Small intestine (tissue), 7 donors: ENCODE results near the gene WDR4. TPM values are rescaled to one million over a fixed set of nuclear protein-coding genes. Genes with fewer than 3 reads are reported as not detected.
"Not testable (repeated sequence)": the region's sequence is repeated elsewhere in the genome, so short reads cannot be mapped to it uniquely, and the experiment has no call there.

Source experiments
- DNase-seq, 2 donors: peaks; one replicate each; pipeline versions ENCODE4 v3.0.0 to v3.0.0-alpha.2; 2013
- FAIRE-seq: peaks from 2 replicates; lab custom pipeline; 2012; peaks lifted over from hg19 to GRCh38; lab: Jason Lieb, UNC
- H3K27ac ChIP-seq, 3 donors: one replicate each; pipeline ENCODE4 v1.5.1; 2013; ENCODE audit warnings: low read length in 2 of 3, mild to moderate bottlenecking in 2 of 3, control low read depth in 1 of 3, inconsistent platforms in 1 of 3, low read depth in 1 of 3, moderate library complexity in 1 of 3
- H3K27me3 ChIP-seq, 3 donors: one replicate each; pipeline ENCODE4 v1.6.1; 2013; ENCODE audit warnings: low read length in 3 of 3, inconsistent platforms in 1 of 3; ENCODE audit not compliant: control insufficient read depth in 3 of 3, insufficient read depth in 3 of 3
- H3K36me3 ChIP-seq, 3 donors: one replicate each; pipeline ENCODE4 v1.6.1; 2013; ENCODE audit warnings: low read length in 3 of 3, inconsistent platforms in 1 of 3, low read depth in 1 of 3, mild to moderate bottlenecking in 1 of 3, moderate library complexity in 1 of 3; ENCODE audit not compliant: control insufficient read depth in 3 of 3, insufficient read depth in 2 of 3
- H3K4me1 ChIP-seq, 3 donors: one replicate each; pipeline ENCODE4 v1.6.1; 2013; ENCODE audit warnings: low read length in 2 of 3, inconsistent platforms in 1 of 3, low read depth in 1 of 3, mild to moderate bottlenecking in 1 of 3, moderate library complexity in 1 of 3; ENCODE audit not compliant: control insufficient read depth in 3 of 3, insufficient read depth in 2 of 3
- H3K4me3 ChIP-seq, 3 donors: one replicate each; pipeline ENCODE4 v1.5.1; 2013; ENCODE audit warnings: low read length in 3 of 3, control low read depth in 1 of 3, inconsistent platforms in 1 of 3, low read depth in 1 of 3, mild to moderate bottlenecking in 1 of 3, moderate library complexity in 1 of 3
- H3K9me3 ChIP-seq, 2 donors: one replicate each; pipeline ENCODE4 v1.6.1; 2013; ENCODE audit warnings: low read depth in 1 of 2, low read length in 1 of 2; ENCODE audit not compliant: control insufficient read depth in 2 of 2, insufficient read depth in 1 of 2
- WGBS, 3 donors: extraction: QIAGEN DNeasy Blood & Tissue Kit; methylation state at CpG; one replicate each; pipeline ENCODE4 v1.1.7; 2013; 5-methylcytosine and 5-hydroxymethylcytosine counted together
- polyA plus RNA-seq, 4 donors: library from polyadenylated mRNA; stranded (reverse) in 3 of 4; unstranded in 1 of 4; fragments of 200-250 nt in 3 of 4; fragments of 120-200 nt in 1 of 4; gene quantifications; one replicate each; pipeline versions ENCODE4 v1.2.1 to v1.2.3, GENCODE V29; 2013
- donor health status: healthy with polysubstance abuse.
- donor health status: control.
- donor health status: control.
- donor health status: Bipolar disorder and iron deficiency.
- donor health status: healthy.

Gene WDR4
- polyA plus RNA-seq, 4 donors, result 3.5 to 20.7 (median 7.0) TPM

DNA sequence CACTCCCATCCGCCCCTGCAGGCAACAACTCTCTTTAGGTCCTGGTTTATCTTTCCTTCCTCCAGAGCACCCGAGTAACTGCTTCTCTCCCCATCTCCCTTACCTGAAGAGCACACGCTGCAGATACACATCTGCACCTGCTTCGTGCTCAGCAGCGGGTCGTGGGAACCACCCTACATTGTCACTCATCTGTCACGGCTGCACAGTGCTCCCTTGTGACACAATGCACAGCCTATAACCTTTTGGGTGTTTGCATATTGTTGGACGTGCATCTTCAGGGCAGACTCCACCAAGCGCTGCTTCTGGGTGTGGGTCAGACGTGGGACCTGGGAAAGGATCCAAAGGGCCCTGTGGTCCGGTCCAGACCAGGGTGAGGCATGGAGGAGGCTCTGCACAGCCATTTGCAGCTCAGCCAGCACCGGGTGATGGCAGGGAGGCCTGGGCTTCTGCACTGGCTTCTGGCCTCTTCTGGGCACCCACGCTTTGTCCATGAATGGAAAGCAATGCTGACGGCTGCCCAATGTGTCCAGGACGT lies 42.5 kb downstream of the WDR4 start:
- no peak for FAIRE-seq
- 21 to 60% (median 25%) methylated on average over 15 of the region's 15 CpGs for WGBS, 3 donors
- DNase-seq, result no peak
- Histone ChIP-seq H3K4me3 (no peak overlapping the region), H3K36me3 (peaks cover 0 to 34% (median 0%) of the 10 kb centered on the region in 3 donors), H3K27ac (no peak overlapping the region), H3K9me3 (no peaks in the 10 kb centered on the region), H3K4me1 (no peaks in the 10 kb centered on the region), H3K27me3 (no peaks in the 10 kb centered on the region)

DNA sequence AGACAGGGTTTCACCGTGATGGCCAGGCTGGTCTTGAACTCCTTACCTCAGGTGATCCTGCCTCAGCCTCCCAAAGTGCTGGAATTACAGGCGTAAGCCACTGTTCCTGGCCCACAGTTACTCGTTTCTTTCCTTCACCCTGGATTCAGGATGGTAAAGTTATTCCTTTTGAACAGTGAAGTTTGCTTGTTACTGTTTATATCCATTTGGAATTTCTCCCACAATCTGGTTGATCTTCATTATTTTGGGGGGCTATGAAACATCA lies 43.0 kb downstream of the WDR4 start:
- Histone ChIP-seq H3K27ac (no peak overlapping the region), H3K27me3 (no peaks in the 10 kb centered on the region), H3K36me3 (peaks cover 0 to 30% (median 0%) of the 10 kb centered on the region in 3 donors), H3K9me3 (no peaks in the 10 kb centered on the region), H3K4me3 (no peak overlapping the region), H3K4me1 (no peaks in the 10 kb centered on the region)
- 61 to 81% (median 72%) methylated on average over 3 of the region's 3 CpGs for WGBS, 3 donors
- DNase-seq, result no peak
- FAIRE-seq, result no peak

DNA sequence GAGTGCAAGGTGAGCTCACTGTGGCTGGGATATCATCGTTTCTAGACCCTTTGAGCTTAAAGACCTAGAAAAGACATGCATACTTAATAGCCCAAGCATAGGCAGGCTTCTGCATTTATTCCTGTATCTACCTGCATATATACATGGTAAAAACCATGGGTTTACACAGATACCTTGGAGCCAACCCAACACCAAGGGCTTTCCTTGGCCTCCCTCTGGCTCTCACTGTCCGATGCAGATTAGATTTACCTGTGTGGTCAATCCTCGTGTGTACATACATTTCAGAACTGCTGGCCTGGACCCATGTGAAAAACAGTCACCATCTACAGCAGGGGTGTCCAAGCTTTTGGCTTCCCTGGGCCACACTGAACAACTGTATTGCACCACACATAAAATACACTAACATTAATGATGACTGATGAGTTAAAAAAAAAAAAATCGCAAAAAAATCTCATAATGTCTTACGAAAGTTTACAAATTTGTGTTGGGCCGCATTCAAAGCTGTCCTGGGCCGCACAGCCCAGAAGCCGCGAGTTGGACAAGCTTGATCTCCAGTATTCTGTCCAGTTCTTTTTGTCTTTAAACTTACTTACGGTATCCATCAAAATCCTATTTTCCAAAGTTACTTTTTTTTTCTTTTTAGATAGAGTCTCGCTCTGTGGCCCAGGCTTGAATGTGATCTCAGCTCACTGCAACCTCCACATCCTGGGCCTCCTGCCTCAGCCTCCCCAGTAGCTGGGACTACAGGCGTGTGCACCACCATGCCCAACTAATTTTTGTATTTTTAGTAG lies 43.5 kb downstream of the WDR4 start:
- DNase-seq (no peak), FAIRE-seq (no peak)

DNA sequence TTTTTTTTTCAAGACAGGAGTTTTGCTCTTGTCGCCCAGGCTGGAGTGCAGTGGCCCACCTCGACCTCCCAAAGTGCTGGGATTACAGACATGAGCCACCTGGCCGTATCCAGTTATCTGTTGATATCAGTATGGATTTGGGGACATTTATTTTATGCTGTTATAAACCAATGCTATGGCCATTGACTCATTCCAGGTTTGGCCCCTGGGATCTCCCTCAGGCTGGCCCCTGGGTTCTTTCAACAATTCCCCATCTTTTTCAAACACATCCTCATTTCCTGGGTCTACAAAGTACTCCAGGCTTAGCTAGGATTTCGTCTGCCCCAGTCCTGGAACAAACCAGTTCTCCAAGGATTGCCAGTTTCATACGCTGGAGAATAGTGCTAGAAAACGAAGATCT lies 44.1 kb downstream of the WDR4 start:
- no peak overlapping the region for H3K4me3 ChIP-seq
- FAIRE-seq (no peak), DNase-seq (no peak)
- no peaks in the 10 kb centered on the region for H3K27me3 ChIP-seq
- no peaks in the 10 kb centered on the region for H3K4me1 ChIP-seq
- H3K36me3 ChIP-seq, result peaks cover 0 to 22% (median 0%) of the 10 kb centered on the region in 3 donors
- H3K9me3 ChIP-seq, result no peaks in the 10 kb centered on the region
- H3K27ac ChIP-seq, result no peak overlapping the region
- 69 to 82% (median 75%) methylated on average over 6 of the region's 6 CpGs for WGBS, 3 donors

More for the DNA sequence above, 43.5 kb downstream of the WDR4 start:
- WGBS, 3 donors, result 79 to 82% (median 80%) methylated on average over 12 of the region's 12 CpGs
- no peaks in the 10 kb centered on the region for H3K9me3 ChIP-seq
- no peak overlapping the region for H3K4me3 ChIP-seq
- H3K27ac ChIP-seq, result no peak overlapping the region
- peaks cover 0 to 24% (median 0%) of the 10 kb centered on the region in 3 donors for H3K36me3 ChIP-seq
- no peaks in the 10 kb centered on the region for H3K4me1 ChIP-seq
- no peaks in the 10 kb centered on the region for H3K27me3 ChIP-seq

DNA sequence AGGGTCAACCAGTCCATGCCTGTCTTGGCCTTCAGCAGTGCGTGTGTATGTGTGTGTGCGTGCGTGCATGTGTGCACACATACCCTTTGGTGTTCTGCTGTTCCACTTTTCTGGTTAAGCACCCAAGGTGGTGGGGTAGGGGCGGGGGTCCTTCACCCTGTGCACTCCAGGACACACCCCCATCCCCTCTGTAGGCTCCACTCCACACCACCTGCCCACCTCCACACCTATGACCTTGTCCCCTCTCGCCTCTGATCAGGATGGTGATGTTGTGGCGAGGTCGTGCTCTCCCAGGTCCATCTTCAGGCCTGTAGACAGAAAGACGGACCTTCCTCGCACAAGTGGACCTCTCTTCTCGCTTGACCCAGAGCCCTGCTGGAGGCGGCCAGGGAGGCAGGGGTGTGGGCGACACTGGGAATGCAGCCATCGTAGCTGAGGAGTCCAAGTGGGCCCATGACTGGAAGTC lies 44.6 kb downstream of the WDR4 start:
- H3K27ac ChIP-seq, result no peak overlapping the region
- no peaks in the 10 kb centered on the region for H3K27me3 ChIP-seq
- FAIRE-seq, result no peak
- DNase-seq, result no peak
- WGBS, 3 donors, result 91 to 93% (median 93%) methylated on average over 13 of the region's 13 CpGs
- no peaks in the 10 kb centered on the region for H3K4me1 ChIP-seq
- peaks cover 0 to 17% (median 0%) of the 10 kb centered on the region in 3 donors for H3K36me3 ChIP-seq
- H3K9me3 ChIP-seq, result no peaks in the 10 kb centered on the region
- no peak overlapping the region for H3K4me3 ChIP-seq

DNA sequence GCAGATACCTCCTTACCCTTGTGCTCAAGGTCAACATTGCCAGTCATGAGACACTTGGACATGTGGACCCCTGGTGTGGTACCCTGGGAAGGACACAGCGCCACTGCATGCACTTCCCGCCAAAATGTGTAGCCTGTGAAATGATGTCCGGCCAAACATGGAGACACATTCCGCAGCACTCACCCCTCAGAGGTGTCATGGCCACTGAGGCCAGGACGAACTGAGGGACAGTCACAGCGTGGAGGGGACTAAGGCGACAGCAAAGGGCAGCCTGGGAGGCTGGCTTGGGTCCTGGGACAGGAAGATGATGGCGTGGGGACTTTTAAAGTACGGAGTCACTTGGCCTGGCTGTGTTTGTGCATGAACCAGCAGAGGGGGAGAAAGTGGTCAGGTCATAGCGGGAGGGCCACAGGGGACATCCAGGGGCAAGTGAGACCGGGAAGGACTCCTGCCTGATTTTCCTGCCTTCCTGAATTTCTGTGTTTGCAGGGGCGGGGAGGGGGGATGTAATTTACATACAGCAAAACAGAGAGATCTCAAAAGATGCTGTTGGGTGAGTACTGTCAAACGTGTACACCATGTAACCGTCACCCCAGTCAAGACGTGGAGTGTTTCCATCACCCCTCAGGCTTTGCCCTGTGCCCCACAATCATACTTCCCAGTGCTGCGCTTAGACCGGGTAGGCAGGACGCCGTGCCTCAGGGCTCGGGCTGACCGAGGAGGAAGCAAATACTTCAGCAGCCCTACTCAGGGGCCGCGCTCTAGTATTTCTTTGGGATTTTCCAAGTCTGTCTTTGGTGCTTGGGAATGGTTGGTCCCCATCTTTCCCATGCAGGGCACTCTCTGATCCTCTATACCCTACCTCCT lies 45.2 kb downstream of the WDR4 start:
- H3K27ac ChIP-seq, result no peak overlapping the region
- no peak overlapping the region for H3K4me3 ChIP-seq
- FAIRE-seq, result no peak
- no peaks in the 10 kb centered on the region for H3K4me1 ChIP-seq
- peaks cover 0 to 10% (median 0%) of the 10 kb centered on the region in 3 donors for H3K36me3 ChIP-seq
- DNase-seq, result no peak
- 80 to 85% (median 82%) methylated on average over 23 of the region's 23 CpGs for WGBS, 3 donors
- peaks cover 0 to 4% (median 4%) of the 10 kb centered on the region in 3 donors for H3K27me3 ChIP-seq
- no peaks in the 10 kb centered on the region for H3K9me3 ChIP-seq

DNA sequence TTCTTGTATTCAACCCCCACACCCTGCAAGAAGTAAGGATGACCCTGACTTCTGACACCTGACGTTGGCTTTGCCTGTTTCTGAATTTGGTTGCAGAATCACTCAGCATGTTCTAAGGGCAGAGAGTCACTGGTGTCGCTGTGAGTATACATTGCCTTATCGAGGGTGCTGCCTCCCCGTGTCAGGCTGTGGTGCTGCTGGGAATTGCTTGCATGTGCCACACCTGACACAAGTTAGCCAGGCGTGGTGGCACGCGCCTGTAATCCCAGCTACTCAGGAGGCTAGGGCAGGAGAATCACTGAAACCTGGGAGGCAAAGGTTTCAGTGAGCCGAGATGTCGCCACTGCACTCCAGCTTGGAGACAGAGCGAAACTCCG lies 45.9 kb downstream of the WDR4 start:
- Histone ChIP-seq H3K27me3 (peaks cover 0 to 4% (median 4%) of the 10 kb centered on the region in 3 donors), H3K4me1 (no peaks in the 10 kb centered on the region), H3K4me3 (no peak overlapping the region), H3K36me3 (peaks cover 0 to 6% (median 0%) of the 10 kb centered on the region in 3 donors), H3K27ac (no peak overlapping the region), H3K9me3 (no peaks in the 10 kb centered on the region)
- 22 to 47% (median 30%) methylated on average over 11 of the region's 11 CpGs for WGBS, 3 donors
- DNase-seq (peak; percentile 44 to 74), FAIRE-seq (no peak)

DNA sequence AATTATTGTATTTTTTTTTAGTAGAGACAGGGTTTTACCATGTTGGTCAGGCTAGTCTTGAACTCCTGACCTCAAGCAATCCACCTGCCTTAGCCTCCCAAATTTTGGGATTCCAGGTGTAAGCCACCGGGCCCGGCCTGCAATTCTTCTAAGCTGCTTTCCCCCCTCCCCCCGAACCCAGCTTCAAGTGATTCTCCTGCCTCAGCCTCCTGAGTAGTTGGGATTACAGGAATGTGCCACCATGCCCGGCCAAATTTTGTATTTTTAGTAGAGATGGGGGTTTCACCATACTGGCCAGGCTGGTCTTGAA lies 47.1 kb downstream of the WDR4 start:
- not testable (repeated sequence) for DNase-seq, H3K27me3 ChIP-seq, FAIRE-seq, H3K4me1 ChIP-seq, H3K4me3 ChIP-seq, H3K27ac ChIP-seq, H3K36me3 ChIP-seq, H3K9me3 ChIP-seq
- 74 to 89% (median 81%) methylated on average over 4 of the region's 4 CpGs for WGBS, 3 donors
